ENCODE data around the gene NCAM1.

Gene NCAM1

DNA sequence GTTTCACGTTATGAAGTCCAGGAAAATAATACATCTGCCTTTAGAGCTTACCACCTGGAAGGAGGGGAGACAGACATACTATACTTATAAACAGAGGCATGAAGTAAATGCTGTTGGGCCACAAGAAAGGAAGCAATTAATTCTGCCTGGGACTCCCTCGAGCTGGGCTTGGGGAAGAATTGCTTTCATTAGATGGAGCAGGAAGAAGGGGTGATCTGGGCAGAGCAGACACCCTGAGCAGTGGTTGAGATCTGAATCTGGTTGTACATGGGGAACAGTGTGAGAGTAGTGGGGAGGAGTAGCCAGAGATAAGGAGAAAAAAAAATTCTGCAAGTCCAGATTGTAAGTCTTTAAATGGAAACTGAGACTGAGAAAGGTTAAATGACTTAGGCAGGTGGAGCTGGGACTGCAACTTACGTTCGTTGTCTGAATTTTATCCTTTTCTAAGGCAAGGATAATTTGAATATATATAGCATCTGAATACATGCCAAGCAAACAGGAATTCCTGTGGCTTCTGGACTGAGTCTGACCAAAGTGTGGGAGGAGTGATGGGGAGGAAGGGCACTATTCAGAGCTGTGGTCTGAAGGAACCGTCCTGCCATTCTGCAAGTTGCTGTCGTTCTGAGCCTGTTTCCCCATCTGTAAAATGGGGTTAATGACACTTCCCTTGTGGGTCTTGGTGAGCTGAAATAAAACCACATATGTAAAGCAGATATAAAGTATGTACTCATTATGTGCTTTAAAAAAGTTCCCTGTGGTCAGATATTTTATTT, 7.9 kb downstream of the NCAM1 start:
- no peak for DNase-seq (ENCODE audit: low read depth in 2 of 2, low spot score in 1 of 2)

DNA sequence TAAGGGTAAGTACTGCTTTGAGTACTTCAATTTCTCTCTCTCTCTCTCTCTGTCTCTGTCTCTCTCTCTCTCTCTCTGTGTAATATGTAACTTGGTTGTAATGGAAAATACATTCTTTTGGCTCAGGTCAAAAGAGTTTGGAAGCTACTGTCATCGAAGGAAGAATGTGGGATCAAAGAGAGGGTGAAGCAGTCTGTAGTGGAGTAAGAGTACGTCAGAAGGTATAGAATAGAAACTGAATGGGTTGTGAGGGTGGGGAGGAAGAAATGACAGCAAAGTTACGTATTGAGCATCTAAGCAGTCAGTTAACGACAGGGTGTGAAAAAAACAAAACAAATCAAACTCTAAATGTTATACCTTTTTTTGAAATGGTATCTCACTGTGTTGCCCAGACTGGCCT, 10.0 kb downstream of the NCAM1 start:
- no peak for DNase-seq (ENCODE audit: low read depth in 2 of 2, low spot score in 1 of 2)

DNA sequence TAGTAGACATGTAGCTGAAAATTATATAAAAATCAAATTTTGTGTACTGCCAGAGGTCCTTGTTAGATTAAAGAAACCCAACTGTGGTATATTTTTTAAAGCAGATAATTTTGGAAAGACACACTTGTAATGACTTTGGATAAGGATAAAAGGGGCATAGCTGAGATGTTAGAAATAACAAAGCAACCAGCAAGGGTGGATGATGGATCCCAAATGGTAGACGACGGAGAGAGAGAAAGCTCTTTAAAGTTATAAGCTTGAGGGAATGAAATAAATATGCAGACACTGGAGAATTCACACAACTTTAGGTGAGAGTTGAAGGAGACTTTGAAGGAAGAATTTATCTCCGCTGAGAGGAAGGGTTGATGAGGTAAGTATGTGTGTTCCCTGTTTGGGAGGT, 10.6 kb downstream of the NCAM1 start:
- DNase-seq (ENCODE audit: low read depth in 2 of 2, low spot score in 1 of 2): no peak

DNA sequence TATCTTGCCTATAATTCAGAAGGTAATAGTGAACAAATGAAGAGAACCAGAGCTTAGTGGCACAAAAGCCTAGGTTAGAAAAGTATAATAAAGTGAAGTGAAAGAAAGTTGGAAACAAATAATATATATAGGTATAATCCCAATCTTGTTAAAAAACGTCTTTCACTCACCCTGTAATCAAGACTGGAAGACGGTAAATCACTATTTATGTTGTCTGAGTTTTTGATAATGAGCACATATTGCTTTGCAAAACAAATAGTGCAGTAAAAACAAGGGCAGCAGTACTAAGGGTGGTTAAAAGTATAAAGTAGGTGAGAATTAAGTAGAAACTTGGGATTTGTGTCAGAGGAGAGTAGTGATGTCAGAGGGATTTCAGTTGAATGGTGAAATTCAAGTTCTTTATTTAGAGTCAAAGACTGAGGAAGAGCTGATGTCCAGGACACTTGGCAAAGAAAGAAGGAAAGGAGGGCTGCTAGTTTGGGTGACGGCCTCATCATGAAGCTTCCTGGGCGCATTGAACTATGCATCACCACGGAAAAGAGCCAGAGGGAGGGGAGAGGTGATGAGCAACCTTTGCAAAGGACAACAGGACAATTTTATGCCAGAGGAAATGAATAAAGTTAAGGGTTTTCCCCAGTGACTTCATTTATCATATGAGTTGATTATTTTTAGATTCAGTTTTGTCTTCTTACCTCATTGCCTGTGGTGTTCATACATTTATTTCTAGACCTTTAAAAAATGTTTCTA, 11.4 kb downstream of the NCAM1 start:
- DNase-seq (ENCODE audit: low read depth in 2 of 2, low spot score in 1 of 2): no peak

DNA sequence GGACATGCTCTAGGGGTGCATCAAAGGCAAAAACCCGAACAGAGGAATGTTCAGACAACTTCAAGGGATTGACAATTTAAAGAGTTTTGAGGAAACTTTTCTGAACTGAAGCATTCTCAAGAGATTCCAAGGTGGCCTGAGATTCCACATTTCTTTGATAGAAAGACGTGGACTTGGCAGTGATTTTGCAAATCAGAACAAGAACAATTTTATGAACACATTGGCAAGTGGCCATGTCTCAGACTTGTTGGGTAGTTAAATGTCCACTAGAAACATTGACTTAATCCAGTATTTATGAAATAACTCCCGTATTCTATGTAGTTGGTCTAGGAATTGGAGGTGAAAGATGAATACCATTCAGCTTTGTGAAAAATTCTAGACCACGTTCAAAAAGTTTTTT, 13.8 kb downstream of the NCAM1 start:
- DNase-seq (ENCODE audit: low read depth in 2 of 2, low spot score in 1 of 2): no peak

DNA sequence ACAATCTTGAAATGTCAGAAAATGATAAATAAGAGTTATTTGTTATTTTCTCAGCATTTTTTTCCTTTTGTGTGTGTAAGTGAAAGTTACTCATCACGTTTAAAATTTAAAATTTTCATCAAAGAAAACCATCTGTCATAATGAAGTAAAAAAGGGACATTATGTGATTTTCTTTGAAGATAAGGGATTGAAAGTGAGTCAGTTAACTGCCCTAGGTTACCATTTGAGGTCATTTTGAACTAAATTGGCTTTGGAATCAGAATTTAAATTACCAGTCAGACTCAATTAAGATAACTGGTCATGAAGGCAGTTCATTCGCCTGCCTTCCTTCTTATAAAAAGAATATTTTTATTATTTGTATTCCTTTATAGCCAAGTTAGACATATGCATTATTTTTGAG, 14.3 kb downstream of the NCAM1 start:
- DNase-seq (ENCODE audit: low read depth in 2 of 2, low spot score in 1 of 2): no peak

DNA sequence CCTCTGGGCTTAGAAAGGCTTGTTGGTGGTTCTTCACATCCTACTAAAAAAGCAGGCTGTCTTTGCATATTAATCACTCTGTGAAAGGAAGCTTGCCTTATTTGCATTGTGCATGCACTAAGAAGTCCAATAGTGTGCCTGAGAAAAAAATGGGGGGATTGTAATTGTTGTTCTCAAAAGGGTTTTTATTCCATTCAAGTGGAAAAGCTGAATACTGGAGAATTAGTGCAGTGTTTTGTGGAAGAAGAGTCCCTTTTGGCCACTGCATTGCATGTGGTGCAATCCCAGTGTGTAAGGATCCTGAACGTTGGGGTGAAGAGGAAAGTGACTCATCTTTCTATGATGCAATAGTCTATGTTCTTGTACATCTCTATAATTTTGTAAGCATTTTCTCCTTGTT, 16.5 kb downstream of the NCAM1 start:
- DNase-seq (ENCODE audit: low read depth in 2 of 2, low spot score in 1 of 2): no peak

DNA sequence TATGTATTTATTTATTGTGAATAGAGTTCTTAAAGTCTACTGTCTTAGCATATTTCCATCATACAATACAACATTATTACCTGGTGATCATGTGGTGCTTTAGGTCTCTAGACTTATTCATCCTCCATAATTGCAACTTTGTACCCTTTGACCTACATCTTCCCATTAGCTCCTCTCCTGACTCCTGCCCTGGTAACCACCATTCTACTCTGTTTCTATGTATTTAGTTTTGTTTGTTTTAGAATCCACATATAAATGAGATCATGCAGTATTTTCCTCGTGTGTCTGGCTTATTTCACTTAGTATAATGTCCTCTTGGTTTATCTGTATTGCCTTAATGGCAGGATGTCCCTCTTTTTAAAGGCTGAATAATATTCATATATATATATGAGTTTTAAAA, 22.7 kb downstream of the NCAM1 start:
- DNase-seq (ENCODE audit: low read depth in 2 of 2, low spot score in 1 of 2): no peak

DNA sequence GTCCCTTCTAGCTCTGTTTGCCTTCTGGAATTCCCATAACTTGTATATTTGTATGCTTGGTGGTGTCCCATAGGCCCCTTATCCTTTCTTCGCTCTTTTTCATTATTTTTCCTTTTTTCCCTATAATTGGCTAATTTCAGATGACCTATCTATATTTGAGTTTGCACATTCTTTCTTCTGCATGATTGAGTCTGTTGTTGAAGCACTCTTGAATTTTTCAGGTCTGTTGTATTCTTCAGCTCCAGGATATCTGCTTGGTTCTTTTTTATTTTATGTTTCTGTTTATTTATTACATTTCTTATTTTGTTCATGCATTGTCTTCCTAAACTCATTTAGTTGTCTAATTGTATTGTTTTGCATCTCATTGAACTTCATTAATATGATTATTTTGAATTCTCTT, 28.0 kb downstream of the NCAM1 start:
- DNase-seq (ENCODE audit: low read depth in 2 of 2, low spot score in 1 of 2): no peak

DNA sequence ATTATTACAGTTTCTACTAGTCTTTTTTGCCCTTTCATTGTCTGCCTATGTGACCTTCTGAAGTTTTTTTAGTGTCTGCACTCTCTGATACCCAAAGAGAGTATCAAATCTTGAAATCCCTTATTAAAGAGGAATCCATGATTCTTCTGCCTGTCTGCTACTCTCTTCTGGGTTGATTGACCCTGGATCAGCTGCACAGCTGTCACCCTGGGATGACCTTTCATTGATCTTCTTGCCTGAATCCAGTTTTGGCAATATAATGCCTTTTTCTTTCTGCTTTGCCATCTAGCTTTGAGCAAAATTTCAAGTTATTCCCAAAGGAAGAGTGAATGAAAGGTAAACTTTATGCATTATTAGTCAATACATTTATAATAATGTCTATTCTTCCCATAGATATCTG, 32.6 kb downstream of the NCAM1 start:
- DNase-seq (ENCODE audit: low read depth in 2 of 2, low spot score in 1 of 2): no peak

DNA sequence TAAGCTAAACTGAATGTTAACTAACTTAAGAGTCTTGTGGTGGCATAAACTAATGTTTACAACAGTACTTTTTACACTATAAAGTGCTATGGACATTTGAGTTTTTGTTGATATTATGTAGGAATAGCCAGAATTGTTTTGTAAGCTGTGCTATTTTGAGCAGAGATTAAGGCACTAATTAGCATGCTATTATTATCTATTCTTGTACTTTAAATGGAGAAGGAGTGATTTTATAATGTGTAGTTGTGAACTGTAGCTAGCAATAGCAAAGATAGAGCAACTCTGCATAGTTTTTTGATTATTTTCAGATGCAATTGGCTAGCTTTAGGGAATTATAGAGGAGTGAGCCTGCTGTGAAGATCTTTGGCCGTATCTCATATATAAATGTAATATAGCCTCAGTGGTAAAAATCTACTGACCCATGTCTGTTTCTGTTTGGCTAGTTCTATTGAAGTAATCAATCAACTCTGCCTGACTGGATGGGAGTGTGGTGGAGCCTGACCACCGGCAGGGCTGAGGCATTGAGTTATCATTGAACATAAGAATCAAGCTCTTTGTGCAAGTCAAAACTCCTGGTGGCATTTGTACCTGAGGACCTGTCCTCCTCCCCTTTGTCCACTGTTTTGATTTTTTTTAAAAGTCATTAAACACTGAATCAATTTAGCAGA, 34.3 kb downstream of the NCAM1 start:
- no peak for DNase-seq (ENCODE audit: low read depth in 2 of 2, low spot score in 1 of 2)

DNA sequence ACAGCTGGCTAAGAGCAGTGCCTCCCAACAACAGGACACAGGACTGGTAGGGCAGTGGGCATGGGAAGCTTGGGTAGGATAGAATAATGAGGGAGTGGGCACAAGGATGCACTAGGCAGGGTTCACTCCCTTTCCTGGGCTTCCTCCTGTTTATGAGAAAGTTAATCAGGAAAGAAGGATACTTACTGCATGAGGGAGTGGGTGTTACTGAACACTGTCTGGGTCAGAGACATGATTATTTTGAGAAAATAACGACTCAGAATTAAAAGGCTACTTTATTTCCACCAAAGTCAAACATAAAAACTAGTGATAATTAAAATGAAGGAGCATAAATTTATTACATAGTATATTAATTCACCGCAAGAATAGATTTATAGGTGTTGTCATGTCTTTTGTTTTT, 35.8 kb downstream of the NCAM1 start:
- no peak for DNase-seq (ENCODE audit: low read depth in 2 of 2, low spot score in 1 of 2)

DNA sequence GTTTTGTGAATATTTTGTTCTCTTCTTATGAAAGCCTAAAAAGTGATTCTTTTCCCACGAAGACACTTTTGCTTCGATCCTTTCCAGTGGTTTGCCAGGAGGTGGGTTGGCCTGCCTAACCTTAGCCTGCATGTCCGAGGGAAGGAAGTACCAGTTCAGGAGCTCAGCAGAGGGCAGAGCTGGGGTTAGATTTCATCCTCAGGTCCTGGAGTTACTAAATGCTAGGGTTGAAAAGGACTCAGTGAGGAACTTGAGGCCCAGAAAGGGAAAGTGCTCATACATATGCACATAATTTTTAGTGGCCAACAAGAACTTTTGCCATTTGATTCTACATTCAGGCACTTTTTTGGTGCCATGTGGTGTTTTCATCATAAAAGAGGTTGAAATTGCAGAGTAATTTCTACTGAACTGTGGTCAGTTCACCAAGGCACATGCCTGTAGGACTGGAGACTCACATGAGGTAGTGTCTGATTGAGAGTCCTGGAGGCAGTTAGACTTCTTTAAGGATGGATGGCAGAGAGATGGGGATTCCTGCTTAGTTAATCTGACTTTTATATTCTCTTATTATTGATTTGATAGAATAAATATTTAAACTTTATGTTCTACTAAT, 36.7 kb downstream of the NCAM1 start:
- DNase-seq (ENCODE audit: low read depth in 2 of 2, low spot score in 1 of 2): no peak

DNA sequence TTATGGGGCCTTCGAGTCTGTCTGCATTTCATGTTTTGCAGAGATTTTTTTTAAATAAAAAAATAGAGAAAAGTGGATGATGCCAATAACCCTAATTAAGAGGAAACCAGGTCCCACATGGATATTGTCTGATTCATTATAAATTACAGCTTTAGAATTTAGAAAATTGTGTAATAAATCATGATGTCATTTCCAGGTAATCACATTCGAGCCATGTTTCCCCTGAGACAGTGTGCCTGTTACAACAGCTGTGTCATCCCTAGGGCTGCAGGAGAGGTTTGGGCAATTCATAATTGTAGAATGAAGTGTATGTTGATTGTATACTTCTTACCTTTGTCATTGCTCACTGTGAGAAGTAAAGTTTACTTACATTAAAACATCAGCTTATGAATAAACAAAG, 38.3 kb downstream of the NCAM1 start:
- no peak for DNase-seq (ENCODE audit: low read depth in 2 of 2, low spot score in 1 of 2)

DNA sequence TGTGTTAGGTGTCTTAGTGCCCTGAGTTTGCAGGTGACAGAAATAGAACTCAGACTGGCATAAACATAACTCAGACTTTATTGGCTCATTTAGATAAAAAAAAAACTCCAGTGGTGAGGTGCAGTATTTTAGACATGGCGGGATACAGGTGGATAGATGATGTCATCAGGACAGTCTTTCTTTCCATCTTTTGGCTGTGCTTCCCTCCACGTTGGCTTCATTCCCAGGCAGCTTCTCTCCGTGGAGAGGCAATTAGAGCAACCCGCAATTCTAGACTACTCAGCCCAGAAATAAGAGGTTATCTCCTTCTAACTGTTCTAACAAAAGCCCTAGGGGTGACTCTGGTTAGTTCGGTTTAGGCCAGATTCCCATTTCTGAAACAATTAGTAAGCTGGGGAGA, 40.5 kb downstream of the NCAM1 start:
- DNase-seq (ENCODE audit: low read depth in 2 of 2, low spot score in 1 of 2): no peak

DNA sequence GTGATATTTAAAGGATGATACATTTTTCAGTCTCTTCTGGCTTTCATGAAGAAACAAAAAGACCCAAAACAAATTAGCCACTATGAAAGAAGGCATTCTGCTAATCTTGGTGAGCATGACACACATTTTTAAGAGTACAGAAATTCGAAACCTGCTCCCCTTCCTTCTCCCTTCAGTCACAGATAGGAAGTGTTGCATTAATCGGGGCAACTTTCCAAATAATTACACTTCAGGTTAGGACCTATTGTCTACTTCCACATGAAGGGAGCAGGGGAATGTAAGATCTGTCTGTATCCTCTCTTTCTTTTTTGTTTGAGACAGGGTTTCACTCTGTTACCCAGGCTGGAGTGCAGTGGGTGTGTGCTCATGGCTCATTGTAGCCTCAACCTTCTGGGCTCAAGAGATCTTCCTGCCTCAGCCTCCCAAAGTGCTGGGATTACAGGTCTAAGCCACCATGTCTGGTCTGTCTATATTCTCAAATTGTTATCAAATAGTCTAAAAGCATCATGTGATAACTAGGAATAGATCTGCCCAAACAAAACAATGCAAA, 45.8 kb downstream of the NCAM1 start:
- no peak for DNase-seq (ENCODE audit: low read depth in 2 of 2, low spot score in 1 of 2)

DNA sequence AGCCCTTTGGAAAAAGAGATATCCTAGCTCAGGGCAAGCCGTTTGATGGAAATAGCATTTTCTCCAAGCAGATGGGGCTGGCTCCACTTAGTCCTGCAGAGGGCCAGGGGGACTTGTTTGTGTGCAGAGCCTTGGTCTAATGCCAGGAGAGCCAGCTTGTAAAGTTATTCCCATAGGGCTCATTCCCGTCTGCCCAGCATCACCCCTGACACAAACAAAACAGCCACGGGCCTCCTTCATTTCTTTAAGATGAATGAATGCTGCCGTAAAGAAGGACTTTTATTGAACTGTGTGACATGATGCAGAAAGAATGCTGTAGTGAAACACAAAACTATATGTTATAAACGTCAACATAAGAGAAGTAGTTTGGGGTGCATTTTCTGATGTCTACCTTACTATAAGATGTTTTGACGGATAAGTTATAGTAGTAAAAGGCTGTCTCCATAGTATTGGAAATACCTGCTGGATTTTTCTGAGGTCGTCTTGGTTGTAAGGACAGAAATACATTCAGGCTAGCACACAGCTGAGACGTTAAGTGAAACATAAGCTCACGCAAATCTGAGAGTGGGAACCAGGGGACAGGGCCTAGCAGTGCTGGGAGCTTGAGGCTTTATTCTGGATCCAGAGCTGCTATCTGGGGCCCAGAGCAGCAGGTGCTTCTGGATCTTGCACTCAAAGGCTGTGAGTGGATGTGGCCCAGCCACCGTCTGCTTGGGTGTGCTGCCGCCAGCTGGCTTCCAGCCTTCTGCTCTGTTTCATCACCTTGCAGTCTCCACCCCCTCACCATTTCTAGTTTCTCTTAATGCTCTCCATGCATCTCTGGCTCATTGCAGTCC, 53.3 kb downstream of the NCAM1 start:
- no peak for DNase-seq (ENCODE audit: low read depth in 2 of 2, low spot score in 1 of 2)

DNA sequence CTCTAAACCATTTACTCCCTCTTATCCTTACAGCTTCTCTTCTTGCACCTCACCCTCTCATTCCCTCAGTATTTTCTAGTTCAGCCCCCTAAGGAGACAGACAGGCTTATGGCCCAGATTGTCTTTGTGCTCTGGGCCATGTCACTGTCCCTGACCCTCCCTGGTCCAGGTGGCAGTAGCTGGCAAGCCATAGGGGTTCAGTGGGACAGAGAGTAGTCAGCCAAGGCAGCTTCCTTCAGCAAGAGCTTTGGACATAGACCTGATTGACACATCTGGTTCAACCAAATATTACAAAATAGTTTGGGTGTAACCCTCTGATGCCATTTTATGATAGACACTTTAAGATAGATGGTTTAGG, 53.9 kb downstream of the NCAM1 start:
- DNase-seq (ENCODE audit: low read depth in 2 of 2, low spot score in 1 of 2): no peak

DNA sequence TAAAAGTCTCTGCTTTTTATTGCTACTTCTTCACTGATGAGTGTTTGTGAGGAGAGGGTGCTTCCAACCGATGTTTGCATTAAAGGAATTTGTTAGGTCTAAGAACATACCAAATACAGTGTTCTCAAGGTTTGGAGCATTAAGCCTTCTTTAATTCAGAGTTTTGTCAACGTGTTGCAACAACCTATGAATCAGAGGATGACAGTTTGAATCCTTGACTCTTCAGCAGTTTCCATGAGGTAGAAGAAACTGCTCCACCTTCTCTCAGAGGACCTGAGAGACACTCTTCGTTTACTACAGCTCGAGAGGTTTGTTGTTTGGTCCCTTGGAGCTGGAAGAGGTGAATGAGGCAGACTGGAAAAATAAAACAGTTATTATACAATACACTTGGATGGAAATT, 55.7 kb downstream of the NCAM1 start:
- no peak for DNase-seq (ENCODE audit: low read depth in 2 of 2, low spot score in 1 of 2)

DNA sequence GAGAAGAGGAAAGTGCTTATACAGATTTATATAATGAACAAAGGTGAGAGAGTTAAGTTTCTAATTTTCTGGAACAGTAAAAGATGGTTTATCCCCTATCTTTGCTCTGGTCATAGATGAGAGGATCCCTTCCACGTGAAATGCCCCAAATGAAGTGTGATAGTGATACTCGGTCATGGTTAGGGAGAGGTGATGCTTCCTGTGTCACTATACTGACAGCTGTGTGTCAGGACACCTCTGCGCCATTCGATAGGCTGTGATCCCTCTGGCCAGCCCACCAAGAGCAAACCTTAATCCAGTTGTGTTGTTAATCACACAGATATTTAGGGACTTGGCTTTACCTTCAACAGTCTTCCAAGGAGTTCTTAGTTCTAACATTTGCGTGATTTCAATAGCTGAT, 57.7 kb downstream of the NCAM1 start:
- no peak for DNase-seq (ENCODE audit: low read depth in 2 of 2, low spot score in 1 of 2)

DNA sequence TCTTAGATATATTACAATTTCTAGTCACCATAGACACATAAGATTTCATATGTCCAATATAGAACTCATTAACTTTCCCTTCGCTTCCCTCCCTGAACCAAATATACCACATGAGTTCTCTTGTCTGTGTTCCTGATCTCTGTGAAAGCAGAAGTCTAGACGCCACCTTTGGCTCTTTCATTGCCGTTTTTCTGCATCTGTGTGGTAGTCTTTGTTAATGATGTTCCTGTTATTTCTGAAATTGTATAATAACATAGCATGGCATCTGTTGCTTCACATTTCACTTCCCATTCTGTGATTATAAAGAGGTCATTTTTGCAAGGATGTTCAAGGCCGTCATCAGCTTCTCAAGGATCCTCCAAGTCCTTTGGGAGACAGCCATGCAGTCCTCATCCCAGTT, 58.5 kb downstream of the NCAM1 start:
- DNase-seq (ENCODE audit: low read depth in 2 of 2, low spot score in 1 of 2): no peak

Data from stimulated activated CD8-positive, alpha-beta memory T cell treated with anti-CD3 and anti-CD28 coated beads, Interleukin-4, amount 100 ng/mL, for 4 hours (primary cell).